Measurements from ENCODE around the gene RNF214. TPM values are rescaled to one million over a fixed set of nuclear protein-coding genes. Genes with fewer than 3 reads are reported as not detected.

RNF214 gene
- total and polyA plus RNA-seq, 2 experiments from 2014 or later = 12.5 to 27.0 TPM

DNA sequence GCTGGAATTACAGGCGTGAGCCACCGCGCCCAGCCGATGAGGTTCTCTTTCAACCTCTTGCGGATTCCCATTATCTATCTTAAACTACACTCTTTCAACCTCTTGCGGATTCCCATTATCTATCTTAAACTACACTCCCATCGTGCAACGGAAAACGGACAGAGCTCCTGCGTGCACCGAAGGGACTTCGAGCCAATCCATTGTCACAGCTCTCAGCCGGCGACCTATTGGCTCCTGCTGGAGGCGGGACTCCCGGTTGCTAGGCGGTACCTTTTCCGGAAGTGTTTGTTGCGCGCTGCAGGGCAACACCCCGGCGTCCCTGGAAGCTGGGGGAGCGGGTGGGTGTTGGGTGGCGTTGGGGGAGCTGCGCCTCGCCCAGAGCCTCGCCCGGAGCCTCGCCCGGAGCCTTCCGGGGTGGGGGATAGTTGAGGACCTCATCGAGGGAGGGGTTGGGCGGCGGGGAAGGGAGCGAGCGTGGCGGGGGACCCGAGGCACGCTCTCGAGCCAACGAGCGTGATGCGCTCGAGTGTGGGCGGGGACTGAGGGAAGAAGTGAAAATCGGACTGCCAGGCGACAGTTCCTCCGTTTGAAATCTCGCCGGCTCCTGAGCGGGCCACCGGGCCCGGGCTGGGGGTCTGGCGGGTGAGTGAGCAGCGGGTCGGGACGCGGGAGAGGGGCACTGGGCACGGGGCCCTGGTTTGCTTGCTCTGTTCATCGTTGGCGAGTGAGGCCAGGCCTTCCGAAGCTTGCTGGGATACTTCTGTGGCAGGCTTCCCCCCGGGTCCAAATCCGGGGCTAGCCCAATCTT lies 95.3 kb downstream of the RNF214 start, which contains the start of gene CEP164:
Gene CEP164 (plus strand): TSS at position 288 of the 808 bp plus-strand sequence. CDS start 10,733 bp downstream, outside the sequence.
- Histone ChIP-seq H3K4me2 (peak within 1 kb of the TSS; percentile 75), H3K9me2 (replicated peaks; ENCODE audit: insufficient read depth) (no peaks in the 10 kb centered on the region), H3K9me3 (ENCODE audit: low read depth) (no peaks in the 10 kb centered on the region), H3K4me3 (peak within 1 kb of the TSS; percentile 78), H3K27ac (peak within 1 kb of the TSS; percentile 85), H3K4me1 (ENCODE audit: insufficient read depth) (peaks cover 6% of the 10 kb centered on the region), H3K36me3 (replicated peaks; ENCODE audit: insufficient read depth, low read depth) (no peaks in the 10 kb centered on the region), H4K20me1 (ENCODE audit: insufficient read depth, poor library complexity, severe bottlenecking) (no peaks in the 10 kb centered on the region), H2AFZ (peak within 1 kb of the TSS; percentile 77), H3K27me3 (no peaks in the 10 kb centered on the region), H3K79me2 (peaks cover 20% of the 10 kb centered on the region)
- DNase-seq (ENCODE audit: low spot score) = peak; percentile 95
- no peak for TF ChIP-seq EZH2phosphoT487 (IDR thresholded peaks at IDR 0.05; ENCODE audit: low read depth, severe bottlenecking, unreplicated experiment)
- TF ChIP-seq, protein P1, sequence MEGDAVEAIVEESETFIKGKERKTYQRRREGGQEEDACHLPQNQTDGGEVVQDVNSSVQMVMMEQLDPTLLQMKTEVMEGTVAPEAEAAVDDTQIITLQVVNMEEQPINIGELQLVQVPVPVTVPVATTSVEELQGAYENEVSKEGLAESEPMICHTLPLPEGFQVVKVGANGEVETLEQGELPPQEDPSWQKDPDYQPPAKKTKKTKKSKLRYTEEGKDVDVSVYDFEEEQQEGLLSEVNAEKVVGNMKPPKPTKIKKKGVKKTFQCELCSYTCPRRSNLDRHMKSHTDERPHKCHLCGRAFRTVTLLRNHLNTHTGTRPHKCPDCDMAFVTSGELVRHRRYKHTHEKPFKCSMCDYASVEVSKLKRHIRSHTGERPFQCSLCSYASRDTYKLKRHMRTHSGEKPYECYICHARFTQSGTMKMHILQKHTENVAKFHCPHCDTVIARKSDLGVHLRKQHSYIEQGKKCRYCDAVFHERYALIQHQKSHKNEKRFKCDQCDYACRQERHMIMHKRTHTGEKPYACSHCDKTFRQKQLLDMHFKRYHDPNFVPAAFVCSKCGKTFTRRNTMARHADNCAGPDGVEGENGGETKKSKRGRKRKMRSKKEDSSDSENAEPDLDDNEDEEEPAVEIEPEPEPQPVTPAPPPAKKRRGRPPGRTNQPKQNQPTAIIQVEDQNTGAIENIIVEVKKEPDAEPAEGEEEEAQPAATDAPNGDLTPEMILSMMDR (IDR thresholded peaks at IDR 0.05; ENCODE audit: poor library complexity) = no peak
- TF ChIP-seq EZH2 (IDR thresholded peaks at IDR 0.05; ENCODE audit: borderline replicate concordance) = no peak
- WGBS (ENCODE audit: low lambda C conversion rate, missing lambda C conversion rate) = 3% methylated on average over 38 of the region's 64 CpGs

- H4K20me1 ChIP-seq (ENCODE audit: insufficient read depth, poor library complexity, severe bottlenecking) = no peaks in the 10 kb centered on the region
- no peak for TF ChIP-seq EZH2phosphoT487 (IDR thresholded peaks at IDR 0.05; ENCODE audit: low read depth, severe bottlenecking, unreplicated experiment)
- TF ChIP-seq, protein P1 (IDR thresholded peaks at IDR 0.05; ENCODE audit: poor library complexity) = no peak
- TF ChIP-seq EZH2 (IDR thresholded peaks at IDR 0.05; ENCODE audit: borderline replicate concordance) = no peak
- H3K36me3 ChIP-seq (replicated peaks; ENCODE audit: insufficient read depth, low read depth) = no peaks in the 10 kb centered on the region
- no peaks in the 10 kb centered on the region for H3K9me3 ChIP-seq (ENCODE audit: low read depth)
- DNase-seq (ENCODE audit: low spot score) = peak; percentile 51
- peak overlapping the region; percentile 78 for H3K4me3 ChIP-seq
- peak overlapping the region; percentile 85 for H3K27ac ChIP-seq
- H3K27me3 ChIP-seq = no peaks in the 10 kb centered on the region
- H2AFZ ChIP-seq = peak overlapping the region; percentile 77
- peaks cover 20% of the 10 kb centered on the region for H3K79me2 ChIP-seq
- 10% methylated on average over 15 of the region's 15 CpGs for WGBS (ENCODE audit: low lambda C conversion rate, missing lambda C conversion rate)
- H3K9me2 ChIP-seq (replicated peaks; ENCODE audit: insufficient read depth) = no peaks in the 10 kb centered on the region
- H3K4me1 ChIP-seq (ENCODE audit: insufficient read depth) = peaks cover 6% of the 10 kb centered on the region
- peak overlapping the region; percentile 75 for H3K4me2 ChIP-seq
Measured at GRCh38 chr11:117328375-117329010, 96.0 kb downstream of the RNF214 start.

DNA sequence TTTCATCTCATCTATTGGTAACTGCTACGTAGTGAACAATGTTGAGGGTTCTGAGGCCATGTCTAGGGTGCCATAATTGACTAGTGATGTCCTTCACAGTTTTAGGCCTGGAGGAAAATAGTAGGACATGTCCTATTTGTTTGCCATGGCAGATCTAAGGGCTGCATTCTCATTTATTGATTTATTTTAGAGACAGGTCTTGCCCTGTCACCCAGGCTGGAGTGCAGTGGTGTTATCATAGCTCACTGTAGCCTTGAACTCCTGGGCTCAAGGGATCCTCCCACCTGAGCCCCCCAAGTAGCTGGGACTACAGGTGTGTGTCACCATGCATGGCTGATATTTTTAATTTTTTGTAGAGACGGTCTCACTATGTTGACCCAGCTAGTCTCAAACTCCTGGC lies 100.4 kb downstream of the RNF214 start:
- WGBS (ENCODE audit: low lambda C conversion rate, missing lambda C conversion rate) = 82% methylated on average over 2 of the region's 2 CpGs

More for the DNA sequence above, 100.4 kb downstream of the RNF214 start:
- H4K20me1 ChIP-seq (ENCODE audit: insufficient read depth, poor library complexity, severe bottlenecking) = no peaks in the 10 kb centered on the region
- no peaks in the 10 kb centered on the region for H3K27me3 ChIP-seq
- H3K27ac ChIP-seq = no peak overlapping the region
- H3K36me3 ChIP-seq (replicated peaks; ENCODE audit: insufficient read depth, low read depth) = no peaks in the 10 kb centered on the region
- H3K4me1 ChIP-seq (ENCODE audit: insufficient read depth) = peaks cover 6% of the 10 kb centered on the region
- H3K9me2 ChIP-seq (replicated peaks; ENCODE audit: insufficient read depth) = no peaks in the 10 kb centered on the region
- H3K79me2 ChIP-seq = peaks cover 20% of the 10 kb centered on the region
- no peak overlapping the region for H2AFZ ChIP-seq
- H3K4me3 ChIP-seq = no peak overlapping the region
- DNase-seq (ENCODE audit: low spot score) = no peak
- no peaks in the 10 kb centered on the region for H3K9me3 ChIP-seq (ENCODE audit: low read depth)
- H3K4me2 ChIP-seq = no peak overlapping the region
- no peak for TF ChIP-seq EZH2 (IDR thresholded peaks at IDR 0.05; ENCODE audit: borderline replicate concordance)
- TF ChIP-seq, protein P1 (IDR thresholded peaks at IDR 0.05; ENCODE audit: poor library complexity) = no peak
- TF ChIP-seq EZH2phosphoT487 (IDR thresholded peaks at IDR 0.05; ENCODE audit: low read depth, severe bottlenecking, unreplicated experiment) = no peak

Measured in hepatocyte (in vitro differentiated cells).